HepG2 (cell line): ENCODE results near the gene VKORC1. TPM values are rescaled to one million over a fixed set of nuclear protein-coding genes. Genes with fewer than 3 reads are reported as not detected.
A peak's percentile ranks its signal among the peaks of the same experiment; 100 is the strongest.

Experiments used
- ATM ChIP-seq: fragments of 450-650 bp; IDR thresholded peaks from 2 replicates; pipeline ENCODE4 v1.7.1; 2017; ENCODE audit warnings: mild to moderate bottlenecking, borderline replicate concordance
- MTA1 ChIP-seq: sonication (generic); formaldehyde crosslinking; IDR thresholded peaks from 2 replicates; pipeline ENCODE4 v1.4.0; 2020; ENCODE audit warnings: missing genetic modification reagents, mild to moderate bottlenecking, borderline replicate concordance
- RBM39 ChIP-seq: fragments of 200-400 bp; formaldehyde crosslinking; IDR thresholded peaks from one replicate; pipeline ENCODE4 v1.6.1; 2018; ENCODE audit warnings: antibody characterized with exemption, mild to moderate bottlenecking, low read depth, low read length; ENCODE audit not compliant: poor library complexity, severe bottlenecking
- SIX4 ChIP-seq: sonication (generic); formaldehyde crosslinking; IDR thresholded peaks from 2 replicates; pipeline ENCODE4 v1.4.0; 2020; ENCODE audit warnings: missing genetic modification reagents
- SMYD3 ChIP-seq: sonication (generic); formaldehyde crosslinking; IDR thresholded peaks from 2 replicates; pipeline ENCODE4 v1.8.1; 2023; ENCODE audit warnings: mild to moderate bottlenecking, missing genetic modification reagents
- ZNF234 ChIP-seq: sonication (generic); formaldehyde crosslinking; conservative IDR thresholded peaks from 2 replicates; pipeline ENCODE4 v1.5.1; 2020; ENCODE audit warnings: mild to moderate bottlenecking, missing genetic modification reagents
- ZNF616 ChIP-seq: sonication (generic); formaldehyde crosslinking; IDR thresholded peaks from 2 replicates; pipeline ENCODE4 v1.5.0; 2020; ENCODE audit warnings: low read depth, mild to moderate bottlenecking, missing genetic modification reagents
- ZNF7 ChIP-seq: IDR thresholded peaks from 2 replicates; pipeline ENCODE4 v1.6.1; 2016; ENCODE audit warnings: missing biosample characterization, missing genetic modification reagents
- ZSCAN30 ChIP-seq: sonication (generic); formaldehyde crosslinking; IDR thresholded peaks from 2 replicates; pipeline ENCODE4 v1.5.0; 2020; ENCODE audit warnings: mild to moderate bottlenecking, missing genetic modification reagents
- polyA plus RNA-seq, 8 experiments: library from polyadenylated mRNA; depleted of rRNA in 3 of 8; stranded (reverse) in 7 of 8; unstranded in 1 of 8; fragments of >200 nt; fragmentation: Illumina TruSeq in 4 of 8; extraction: Trizol in 4 of 8; gene quantifications; 2 replicates each; pipeline versions ENCODE4 v1.2.1 to v1.2.3, GENCODE V29; 2011 to 2016; ENCODE audit warnings: low read depth in 4 of 8, missing spikeins in 1 of 8, mixed read lengths in 1 of 8; ENCODE audit not compliant: insufficient read depth in 1 of 8
- total RNA-seq, 5 experiments: library from RNA; depleted of rRNA; stranded (reverse); fragments of >200 nt; fragmentation: Illumina TruSeq; extraction: Trizol; gene quantifications; 2 replicates each; pipeline ENCODE4 v1.2.3, GENCODE V29; 2016; ENCODE audit warnings: low read depth in 1 of 5
- TF ChIP-seq, protein P1 (sequence below): sonication (generic); formaldehyde crosslinking; IDR thresholded peaks from 2 replicates; pipeline ENCODE4 v1.4.0; 2020; ENCODE audit warnings: missing genetic modification reagents
- TF ChIP-seq, protein P2 (sequence below): sonication (generic); formaldehyde crosslinking; IDR thresholded peaks from 2 replicates; pipeline ENCODE4 v1.4.0; 2020; ENCODE audit warnings: mild to moderate bottlenecking, missing genetic modification reagents
- TF ChIP-seq, protein P3 (sequence below): sonication (generic); formaldehyde crosslinking; IDR thresholded peaks from 2 replicates; pipeline ENCODE4 v1.4.0; 2020; ENCODE audit warnings: mild to moderate bottlenecking, missing genetic modification reagents
- TF ChIP-seq, protein P4 (sequence below): sonication (generic); formaldehyde crosslinking; IDR thresholded peaks from 2 replicates; pipeline ENCODE4 v1.4.0; 2020; ENCODE audit warnings: missing genetic modification reagents
- TF ChIP-seq, protein P5 (sequence below): sonication (generic); formaldehyde crosslinking; IDR thresholded peaks from 2 replicates; pipeline ENCODE4 v1.8.1; 2023; ENCODE audit warnings: mild to moderate bottlenecking, moderate library complexity, missing genetic modification reagents
- TF ChIP-seq, protein P6 (sequence below): sonication (generic); formaldehyde crosslinking; IDR thresholded peaks from 2 replicates; pipeline ENCODE4 v1.4.0; 2020; ENCODE audit warnings: mild to moderate bottlenecking, missing genetic modification reagents

VKORC1 gene
- total and polyA plus RNA-seq, 2 of the 13 experiments (the other 11 are each of a cell fraction or from before 2014, with no cell fraction given) = 141 to 615 TPM

DNA sequence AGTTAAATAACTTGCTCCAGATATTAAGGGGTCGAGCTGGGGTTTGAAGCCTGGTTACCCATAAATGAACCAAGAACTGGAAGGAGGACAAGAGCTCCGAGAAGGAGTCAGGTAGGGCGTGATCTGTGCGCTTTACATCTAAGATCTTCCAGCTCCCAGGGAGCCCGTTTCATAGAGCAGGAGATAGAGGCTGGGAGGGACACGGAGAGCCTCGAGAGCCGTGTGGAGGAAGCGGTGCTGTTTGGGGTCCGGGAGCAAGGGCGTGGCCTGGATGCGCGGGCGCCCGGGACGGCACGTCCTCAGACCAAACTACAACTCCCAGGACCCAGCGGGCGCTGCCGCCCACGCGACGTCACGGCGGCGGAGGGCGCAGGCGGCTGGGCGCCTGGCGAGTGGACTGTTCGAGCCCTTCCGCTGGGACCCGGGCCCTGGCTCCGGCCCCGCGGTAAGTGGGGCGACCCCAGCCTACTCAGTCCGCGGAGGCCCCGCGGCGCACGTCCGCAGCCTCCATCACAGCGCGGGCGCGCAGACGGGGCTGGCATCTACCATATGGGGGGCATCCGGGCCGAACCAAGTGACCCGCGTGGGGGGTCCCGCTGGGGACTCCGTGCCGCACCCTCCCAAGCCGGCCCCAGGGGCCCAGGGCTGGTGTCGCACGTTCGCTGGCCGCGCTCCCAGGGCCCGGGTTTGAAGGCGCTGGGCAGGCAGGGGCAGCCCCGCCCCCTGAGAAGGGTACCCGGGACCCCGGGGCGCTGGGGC, 13.6 kb upstream of the VKORC1 start, which contains the start of gene BCKDK (continued):
- TF ChIP-seq, protein P1, sequence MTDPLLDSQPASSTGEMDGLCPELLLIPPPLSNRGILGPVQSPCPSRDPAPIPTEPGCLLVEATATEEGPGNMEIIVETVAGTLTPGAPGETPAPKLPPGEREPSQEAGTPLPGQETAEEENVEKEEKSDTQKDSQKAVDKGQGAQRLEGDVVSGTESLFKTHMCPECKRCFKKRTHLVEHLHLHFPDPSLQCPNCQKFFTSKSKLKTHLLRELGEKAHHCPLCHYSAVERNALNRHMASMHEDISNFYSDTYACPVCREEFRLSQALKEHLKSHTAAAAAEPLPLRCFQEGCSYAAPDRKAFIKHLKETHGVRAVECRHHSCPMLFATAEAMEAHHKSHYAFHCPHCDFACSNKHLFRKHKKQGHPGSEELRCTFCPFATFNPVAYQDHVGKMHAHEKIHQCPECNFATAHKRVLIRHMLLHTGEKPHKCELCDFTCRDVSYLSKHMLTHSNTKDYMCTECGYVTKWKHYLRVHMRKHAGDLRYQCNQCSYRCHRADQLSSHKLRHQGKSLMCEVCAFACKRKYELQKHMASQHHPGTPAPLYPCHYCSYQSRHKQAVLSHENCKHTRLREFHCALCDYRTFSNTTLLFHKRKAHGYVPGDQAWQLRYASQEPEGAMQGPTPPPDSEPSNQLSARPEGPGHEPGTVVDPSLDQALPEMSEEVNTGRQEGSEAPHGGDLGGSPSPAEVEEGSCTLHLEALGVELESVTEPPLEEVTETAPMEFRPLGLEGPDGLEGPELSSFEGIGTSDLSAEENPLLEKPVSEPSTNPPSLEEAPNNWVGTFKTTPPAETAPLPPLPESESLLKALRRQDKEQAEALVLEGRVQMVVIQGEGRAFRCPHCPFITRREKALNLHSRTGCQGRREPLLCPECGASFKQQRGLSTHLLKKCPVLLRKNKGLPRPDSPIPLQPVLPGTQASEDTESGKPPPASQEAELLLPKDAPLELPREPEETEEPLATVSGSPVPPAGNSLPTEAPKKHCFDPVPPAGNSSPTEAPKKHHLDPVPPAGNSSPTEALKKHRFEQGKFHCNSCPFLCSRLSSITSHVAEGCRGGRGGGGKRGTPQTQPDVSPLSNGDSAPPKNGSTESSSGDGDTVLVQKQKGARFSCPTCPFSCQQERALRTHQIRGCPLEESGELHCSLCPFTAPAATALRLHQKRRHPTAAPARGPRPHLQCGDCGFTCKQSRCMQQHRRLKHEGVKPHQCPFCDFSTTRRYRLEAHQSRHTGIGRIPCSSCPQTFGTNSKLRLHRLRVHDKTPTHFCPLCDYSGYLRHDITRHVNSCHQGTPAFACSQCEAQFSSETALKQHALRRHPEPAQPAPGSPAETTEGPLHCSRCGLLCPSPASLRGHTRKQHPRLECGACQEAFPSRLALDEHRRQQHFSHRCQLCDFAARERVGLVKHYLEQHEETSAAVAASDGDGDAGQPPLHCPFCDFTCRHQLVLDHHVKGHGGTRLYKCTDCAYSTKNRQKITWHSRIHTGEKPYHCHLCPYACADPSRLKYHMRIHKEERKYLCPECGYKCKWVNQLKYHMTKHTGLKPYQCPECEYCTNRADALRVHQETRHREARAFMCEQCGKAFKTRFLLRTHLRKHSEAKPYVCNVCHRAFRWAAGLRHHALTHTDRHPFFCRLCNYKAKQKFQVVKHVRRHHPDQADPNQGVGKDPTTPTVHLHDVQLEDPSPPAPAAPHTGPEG (CRISPR knock-in tag) = no peak
- TF ChIP-seq RBM39 = no peak
- peak; percentile 73; the same call in 1 of the 2 replicates for TF ChIP-seq MTA1 (CRISPR knock-in tag)
- no peak for TF ChIP-seq ATM
- TF ChIP-seq, protein P2, sequence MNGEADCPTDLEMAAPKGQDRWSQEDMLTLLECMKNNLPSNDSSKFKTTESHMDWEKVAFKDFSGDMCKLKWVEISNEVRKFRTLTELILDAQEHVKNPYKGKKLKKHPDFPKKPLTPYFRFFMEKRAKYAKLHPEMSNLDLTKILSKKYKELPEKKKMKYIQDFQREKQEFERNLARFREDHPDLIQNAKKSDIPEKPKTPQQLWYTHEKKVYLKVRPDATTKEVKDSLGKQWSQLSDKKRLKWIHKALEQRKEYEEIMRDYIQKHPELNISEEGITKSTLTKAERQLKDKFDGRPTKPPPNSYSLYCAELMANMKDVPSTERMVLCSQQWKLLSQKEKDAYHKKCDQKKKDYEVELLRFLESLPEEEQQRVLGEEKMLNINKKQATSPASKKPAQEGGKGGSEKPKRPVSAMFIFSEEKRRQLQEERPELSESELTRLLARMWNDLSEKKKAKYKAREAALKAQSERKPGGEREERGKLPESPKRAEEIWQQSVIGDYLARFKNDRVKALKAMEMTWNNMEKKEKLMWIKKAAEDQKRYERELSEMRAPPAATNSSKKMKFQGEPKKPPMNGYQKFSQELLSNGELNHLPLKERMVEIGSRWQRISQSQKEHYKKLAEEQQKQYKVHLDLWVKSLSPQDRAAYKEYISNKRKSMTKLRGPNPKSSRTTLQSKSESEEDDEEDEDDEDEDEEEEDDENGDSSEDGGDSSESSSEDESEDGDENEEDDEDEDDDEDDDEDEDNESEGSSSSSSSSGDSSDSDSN (CRISPR knock-in tag) = peak; percentile 32; the same call in 1 of the 2 replicates
- TF ChIP-seq, protein P3, sequence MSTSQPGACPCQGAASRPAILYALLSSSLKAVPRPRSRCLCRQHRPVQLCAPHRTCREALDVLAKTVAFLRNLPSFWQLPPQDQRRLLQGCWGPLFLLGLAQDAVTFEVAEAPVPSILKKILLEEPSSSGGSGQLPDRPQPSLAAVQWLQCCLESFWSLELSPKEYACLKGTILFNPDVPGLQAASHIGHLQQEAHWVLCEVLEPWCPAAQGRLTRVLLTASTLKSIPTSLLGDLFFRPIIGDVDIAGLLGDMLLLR (CRISPR knock-in tag) = no peak
- no peak; the same call in 1 of the 2 replicates for TF ChIP-seq SIX4 (CRISPR knock-in tag)
- TF ChIP-seq ZNF616 = 0 out of 2 replicates have a peak, but pooled peaks have one; percentile 60
- TF ChIP-seq, protein P4, sequence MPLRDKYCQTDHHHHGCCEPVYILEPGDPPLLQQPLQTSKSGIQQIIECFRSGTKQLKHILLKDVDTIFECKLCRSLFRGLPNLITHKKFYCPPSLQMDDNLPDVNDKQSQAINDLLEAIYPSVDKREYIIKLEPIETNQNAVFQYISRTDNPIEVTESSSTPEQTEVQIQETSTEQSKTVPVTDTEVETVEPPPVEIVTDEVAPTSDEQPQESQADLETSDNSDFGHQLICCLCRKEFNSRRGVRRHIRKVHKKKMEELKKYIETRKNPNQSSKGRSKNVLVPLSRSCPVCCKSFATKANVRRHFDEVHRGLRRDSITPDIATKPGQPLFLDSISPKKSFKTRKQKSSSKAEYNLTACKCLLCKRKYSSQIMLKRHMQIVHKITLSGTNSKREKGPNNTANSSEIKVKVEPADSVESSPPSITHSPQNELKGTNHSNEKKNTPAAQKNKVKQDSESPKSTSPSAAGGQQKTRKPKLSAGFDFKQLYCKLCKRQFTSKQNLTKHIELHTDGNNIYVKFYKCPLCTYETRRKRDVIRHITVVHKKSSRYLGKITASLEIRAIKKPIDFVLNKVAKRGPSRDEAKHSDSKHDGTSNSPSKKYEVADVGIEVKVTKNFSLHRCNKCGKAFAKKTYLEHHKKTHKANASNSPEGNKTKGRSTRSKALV (CRISPR knock-in tag) = peak; percentile 84; the same call in 1 of the 2 replicates
- TF ChIP-seq, protein P5, sequence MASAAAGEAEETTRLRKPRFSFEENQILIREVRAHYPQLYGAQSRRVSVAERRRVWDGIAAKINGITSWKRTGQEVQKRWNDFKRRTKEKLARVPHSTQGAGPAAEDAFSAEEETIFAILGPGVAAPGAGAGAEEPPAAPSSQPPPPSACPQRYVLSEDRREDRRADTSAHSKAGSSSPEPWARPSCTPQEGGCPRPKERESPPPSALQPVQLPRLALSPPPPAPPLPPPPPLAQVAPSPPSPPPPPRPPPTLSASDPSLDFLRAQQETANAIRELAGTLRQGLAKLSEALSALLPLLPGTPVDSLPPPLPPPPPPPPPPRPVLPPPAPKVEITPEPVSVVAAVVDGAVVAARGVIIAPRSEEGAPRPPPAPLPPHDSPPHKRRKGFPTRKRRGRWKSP (CRISPR knock-in tag) = peak; percentile 37; the same call in 1 of the 2 replicates
- TF ChIP-seq, protein P6, sequence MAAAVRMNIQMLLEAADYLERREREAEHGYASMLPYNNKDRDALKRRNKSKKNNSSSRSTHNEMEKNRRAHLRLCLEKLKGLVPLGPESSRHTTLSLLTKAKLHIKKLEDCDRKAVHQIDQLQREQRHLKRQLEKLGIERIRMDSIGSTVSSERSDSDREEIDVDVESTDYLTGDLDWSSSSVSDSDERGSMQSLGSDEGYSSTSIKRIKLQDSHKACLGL (CRISPR knock-in tag) = peak; percentile 90
- TF ChIP-seq ZNF234 = no peak
- 0 out of 2 replicates have a peak, but pooled peaks have one; percentile 16 for TF ChIP-seq SMYD3 (CRISPR knock-in tag)
- TF ChIP-seq ZSCAN30 (CRISPR knock-in tag) = no peak
- TF ChIP-seq ZNF7 (CRISPR knock-in tag) = 0 out of 2 replicates have a peak, but pooled peaks have one; percentile 10
